GM18517 (cell line): ENCODE results near the gene WFIKKN2.

ENCODE experiments used
- ATAC-seq: cut with Tn5 transposase; IDR thresholded peaks from one replicate; pipeline ENCODE4 v1.9.1; 2021; ENCODE audit warnings: mild to moderate bottlenecking, moderate library complexity; ENCODE audit not compliant: unreplicated experiment

WFIKKN2 gene

GRCh38 chr17:50834429-50835300 is 721 bp upstream of the WFIKKN2 start:
- no peak for ATAC-seq

- ATAC-seq = no peak
Observed at GRCh38 chr17:50836826-50837225, 1.4 kb downstream of the WFIKKN2 start.

GRCh38 chr17:50837286-50837979 is 2.0 kb downstream of the WFIKKN2 start:
- ATAC-seq = no peak

- ATAC-seq = no peak
Observed at GRCh38 chr17:50837980-50838954, 2.9 kb downstream of the WFIKKN2 start.

- ATAC-seq = no peak
Observed at GRCh38 chr17:50839591-50840310, 4.4 kb downstream of the WFIKKN2 start.

- no peak for ATAC-seq
Observed at GRCh38 chr17:50840311-50840851, 5.0 kb downstream of the WFIKKN2 start.

- no peak for ATAC-seq
Observed at GRCh38 chr17:50841277-50841948, 6.0 kb downstream of the WFIKKN2 start.

- no peak for ATAC-seq
Observed at GRCh38 chr17:50841949-50842354, 6.6 kb downstream of the WFIKKN2 start.

GRCh38 chr17:50842506-50843149 is 7.2 kb downstream of the WFIKKN2 start:
- no peak for ATAC-seq

GRCh38 chr17:50843150-50843905 is 7.9 kb downstream of the WFIKKN2 start:
- no peak for ATAC-seq

GRCh38 chr17:50844117-50844700 is 8.8 kb downstream of the WFIKKN2 start:
- ATAC-seq = no peak

GRCh38 chr17:50845240-50846147 is 10.1 kb downstream of the WFIKKN2 start:
- ATAC-seq = no peak

GRCh38 chr17:50847566-50847965 is 12.2 kb downstream of the WFIKKN2 start:
- no peak for ATAC-seq

GRCh38 chr17:50848039-50848438 is 12.7 kb downstream of the WFIKKN2 start:
- ATAC-seq = no peak

- ATAC-seq = no peak
Observed at GRCh38 chr17:50848711-50849110, 13.3 kb downstream of the WFIKKN2 start.

- no peak for ATAC-seq
Observed at GRCh38 chr17:50850640-50851039, 15.3 kb downstream of the WFIKKN2 start.
